Measurements from ENCODE around the gene KRTAP19-7. TPM values are rescaled to one million over a fixed set of nuclear protein-coding genes. Genes with fewer than 3 reads are reported as not detected.

The KRTAP19-7 gene
- total and polyA plus RNA-seq, 10 of the 15 experiments (the other 5 are each of a cell fraction or from before 2014, with no cell fraction given) = not detected

GRCh38 chr21:30518876-30519275 is 42.2 kb downstream of the KRTAP19-7 start (continued):
- TF ChIP-seq EGR1 (IDR thresholded peaks at IDR 0.05; ENCODE audit: borderline replicate concordance in 1 of 2, low read depth in 2 of 2, low read length in 2 of 2) (no peak), CBFB (IDR thresholded peaks at IDR 0.05; ENCODE audit: low read depth) (no peak), ESRRA (IDR thresholded peaks at IDR 0.05; ENCODE audit: low read length) (no peak)

DNA sequence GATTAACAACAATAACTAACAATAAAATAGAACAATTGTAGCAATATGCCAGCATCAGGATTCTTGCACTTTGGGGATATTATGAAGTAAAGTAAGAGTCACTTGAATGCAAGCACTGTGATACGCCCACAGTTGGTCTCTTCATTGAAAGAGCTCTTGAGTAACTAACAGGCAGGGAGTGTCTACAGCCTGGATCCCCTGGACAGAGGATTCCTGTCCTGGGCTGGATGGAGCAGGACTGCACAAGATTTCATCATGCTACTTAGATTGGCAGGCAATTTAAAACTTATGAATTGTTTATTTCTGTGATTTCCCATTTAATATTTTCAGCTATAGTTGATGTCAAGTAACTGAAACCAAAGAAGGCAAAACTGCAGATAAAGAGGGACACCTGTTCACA is 45.4 kb downstream of the KRTAP19-7 start:
- no peak for FAIRE-seq
- ChIA-PET SMC1A (ENCODE audit: uncharacterized antibody, unreplicated experiment) (no interaction called here), CTCF (no interaction called here), RAD21 (ENCODE audit: unreplicated experiment) (no interaction called here), POLR2A (no interaction called here)
- H2AFZ ChIP-seq (ENCODE audit: control insufficient read depth, low read depth, low read length) = no peak overlapping the region
- no peak overlapping the region for H3K27ac ChIP-seq (ENCODE audit: control insufficient read depth, insufficient read depth)
- no peak for ATAC-seq
- no peaks in the 10 kb centered on the region for H3K9me3 ChIP-seq (replicated peaks; ENCODE audit: control insufficient read depth, insufficient read depth, low read length)
- intact Hi-C loops (cut with micrococcal nuclease; ENCODE audit: unreplicated experiment) = no loop called here
- H3K36me3 ChIP-seq (ENCODE audit: control insufficient read depth in 2 of 2, insufficient read depth in 2 of 2, low read length in 1 of 2) = no peaks in the 10 kb centered on the region
- H3K4me2 ChIP-seq (ENCODE audit: control insufficient read depth, insufficient read depth) = no peak overlapping the region
- DNase-seq (ENCODE audit: low read depth, low spot score) = no peak
- no peaks in the 10 kb centered on the region for H3K4me1 ChIP-seq (ENCODE audit: control insufficient read depth, insufficient read depth, low read length)
- no peak for TF ChIP-seq POU2F2 (IDR thresholded peaks at IDR 0.05; ENCODE audit: borderline replicate concordance, low read depth, low read length)
- TF ChIP-seq TCF7 (IDR thresholded peaks at IDR 0.05; ENCODE audit: borderline replicate concordance) = no peak
- TF ChIP-seq KLF5 (IDR thresholded peaks at IDR 0.05; ENCODE audit: partially characterized antibody) = no peak
- TF ChIP-seq, protein P1, sequence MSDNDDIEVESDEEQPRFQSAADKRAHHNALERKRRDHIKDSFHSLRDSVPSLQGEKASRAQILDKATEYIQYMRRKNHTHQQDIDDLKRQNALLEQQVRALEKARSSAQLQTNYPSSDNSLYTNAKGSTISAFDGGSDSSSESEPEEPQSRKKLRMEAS (IDR thresholded peaks at IDR 0.05; ENCODE audit: low read depth, low read length) = no peak
- TF ChIP-seq EZH2 (IDR thresholded peaks at IDR 0.05; ENCODE audit: borderline replicate concordance, control insufficient read depth, low read depth, low read length) = no peak
- no peak for TF ChIP-seq ZZZ3 (IDR thresholded peaks at IDR 0.05; ENCODE audit: control insufficient read depth, insufficient read length, low read depth)
- TF ChIP-seq, protein P2, sequence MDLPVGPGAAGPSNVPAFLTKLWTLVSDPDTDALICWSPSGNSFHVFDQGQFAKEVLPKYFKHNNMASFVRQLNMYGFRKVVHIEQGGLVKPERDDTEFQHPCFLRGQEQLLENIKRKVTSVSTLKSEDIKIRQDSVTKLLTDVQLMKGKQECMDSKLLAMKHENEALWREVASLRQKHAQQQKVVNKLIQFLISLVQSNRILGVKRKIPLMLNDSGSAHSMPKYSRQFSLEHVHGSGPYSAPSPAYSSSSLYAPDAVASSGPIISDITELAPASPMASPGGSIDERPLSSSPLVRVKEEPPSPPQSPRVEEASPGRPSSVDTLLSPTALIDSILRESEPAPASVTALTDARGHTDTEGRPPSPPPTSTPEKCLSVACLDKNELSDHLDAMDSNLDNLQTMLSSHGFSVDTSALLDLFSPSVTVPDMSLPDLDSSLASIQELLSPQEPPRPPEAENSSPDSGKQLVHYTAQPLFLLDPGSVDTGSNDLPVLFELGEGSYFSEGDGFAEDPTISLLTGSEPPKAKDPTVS (IDR thresholded peaks at IDR 0.05; ENCODE audit: low read depth, low read length) = no peak
- TF ChIP-seq CBFB (IDR thresholded peaks at IDR 0.05; ENCODE audit: low read depth) = no peak
- no peak for TF ChIP-seq HDAC6 (IDR thresholded peaks at IDR 0.05; ENCODE audit: unreplicated experiment)
- no peak for TF ChIP-seq SREBF2 (IDR thresholded peaks at IDR 0.05; ENCODE audit: low read length)
- no peak for TF ChIP-seq CHD4 (IDR thresholded peaks at IDR 0.05)
- H3K27me3 ChIP-seq (replicated peaks in 1 of 2; ENCODE audit: control insufficient read depth in 2 of 2, insufficient read depth in 2 of 2, low read length in 1 of 2) = no peaks in the 10 kb centered on the region
- BruUV-seq (replicated peaks) = no TSS peak
- no peaks in the 10 kb centered on the region for H4K20me1 ChIP-seq (ENCODE audit: control insufficient read depth, insufficient read depth)
- in situ Hi-C loops (cut with MboI) = no loop called here
- H3K9ac ChIP-seq (ENCODE audit: control insufficient read depth, insufficient read depth, low read length) = no peak overlapping the region
- H3K79me2 ChIP-seq (ENCODE audit: control insufficient read depth, insufficient read depth, low read length) = no peaks in the 10 kb centered on the region
- WGBS (ENCODE audit: insufficient coverage, insufficient replicate concordance, low lambda C conversion rate, missing lambda C conversion rate) = 0% methylated on average over 1 of the region's 1 CpG
- no peak overlapping the region for H3K4me3 ChIP-seq

Small RNA genes lying within 50 kb of the gene (small RNA-seq; reads per million reads assigned to genes)
- not detected for gene AP000567.1
- not detected for gene KRTAP19-10P
- not detected for gene KRTAP19-11P
- not detected for gene KRTAP22-1
- not detected for gene KRTAP22-2

Other genes starting within 250 kb of the KRTAP19-7 start
Only the 7 nearest of the 26 such genes appear.
- not detected in 2 replicates for gene KRTAP19-6, start 19.4 kb downstream of the KRTAP19-7 start, total RNA-seq (2014; rRNA removed)
- gene KRTAP19-6, start 19.4 kb downstream of the KRTAP19-7 start, total RNA-seq (2014; rRNA removed; fragmentation: Illumina TruSeq; extraction: Trizol) = not detected in 2 replicates
- gene KRTAP19-6, start 19.4 kb downstream of the KRTAP19-7 start, total RNA-seq (2021) = not detected in 2 replicates
- gene KRTAP19-6, start 19.4 kb downstream of the KRTAP19-7 start, polyA plus RNA-seq (2011; rRNA removed) = not detected in 2 replicates
- gene KRTAP19-6, start 19.4 kb downstream of the KRTAP19-7 start, polyA plus RNA-seq (2014; fragmentation: Illumina TruSeq; extraction: Trizol) = not detected in 2 replicates
- gene KRTAP19-6, start 19.4 kb downstream of the KRTAP19-7 start, polyA plus RNA-seq (2014; fragmentation: Nextera tagmentation; extraction: Ambion mirVana) = not detected
- not detected in 2 replicates for gene KRTAP19-6, start 19.4 kb downstream of the KRTAP19-7 start, polyA plus RNA-seq (2014; rRNA removed)
- gene KRTAP19-6, start 19.4 kb downstream of the KRTAP19-7 start, polyA plus RNA-seq (2016; fragmentation: Nextera tagmentation; extraction: Ambion mirVana) = not detected
- not detected in 2 replicates for gene KRTAP22-2, start 29.1 kb upstream of the KRTAP19-7 start, total RNA-seq (2014; rRNA removed)
- gene KRTAP22-2, start 29.1 kb upstream of the KRTAP19-7 start, total RNA-seq (2014; rRNA removed; fragmentation: Illumina TruSeq; extraction: Trizol) = not detected in 2 replicates
- gene KRTAP22-2, start 29.1 kb upstream of the KRTAP19-7 start, total RNA-seq (2021) = not detected in 2 replicates
- not detected in 2 replicates for gene KRTAP22-2, start 29.1 kb upstream of the KRTAP19-7 start, polyA plus RNA-seq (2011; rRNA removed)
- gene KRTAP22-2, start 29.1 kb upstream of the KRTAP19-7 start, polyA plus RNA-seq (2014; fragmentation: Illumina TruSeq; extraction: Trizol) = not detected in 2 replicates
- not detected for gene KRTAP22-2, start 29.1 kb upstream of the KRTAP19-7 start, polyA plus RNA-seq (2014; fragmentation: Nextera tagmentation; extraction: Ambion mirVana)
- not detected in 2 replicates for gene KRTAP22-2, start 29.1 kb upstream of the KRTAP19-7 start, polyA plus RNA-seq (2014; rRNA removed)
- not detected for gene KRTAP22-2, start 29.1 kb upstream of the KRTAP19-7 start, polyA plus RNA-seq (2016; fragmentation: Nextera tagmentation; extraction: Ambion mirVana)
- gene KRTAP6-3, start 31.1 kb upstream of the KRTAP19-7 start, total RNA-seq (2014; rRNA removed) = not detected in 2 replicates
- not detected in 2 replicates for gene KRTAP6-3, start 31.1 kb upstream of the KRTAP19-7 start, total RNA-seq (2014; rRNA removed; fragmentation: Illumina TruSeq; extraction: Trizol)
- not detected in 2 replicates for gene KRTAP6-3, start 31.1 kb upstream of the KRTAP19-7 start, total RNA-seq (2021)
- not detected in 2 replicates for gene KRTAP6-3, start 31.1 kb upstream of the KRTAP19-7 start, polyA plus RNA-seq (2011; rRNA removed)
- not detected in 2 replicates for gene KRTAP6-3, start 31.1 kb upstream of the KRTAP19-7 start, polyA plus RNA-seq (2014; fragmentation: Illumina TruSeq; extraction: Trizol)
- not detected for gene KRTAP6-3, start 31.1 kb upstream of the KRTAP19-7 start, polyA plus RNA-seq (2014; fragmentation: Nextera tagmentation; extraction: Ambion mirVana)
- not detected in 2 replicates for gene KRTAP6-3, start 31.1 kb upstream of the KRTAP19-7 start, polyA plus RNA-seq (2014; rRNA removed)
- not detected for gene KRTAP6-3, start 31.1 kb upstream of the KRTAP19-7 start, polyA plus RNA-seq (2016; fragmentation: Nextera tagmentation; extraction: Ambion mirVana)
- gene KRTAP6-2, start 37.6 kb upstream of the KRTAP19-7 start, total RNA-seq (2014; rRNA removed) = not detected in 2 replicates
- gene KRTAP6-2, start 37.6 kb upstream of the KRTAP19-7 start, total RNA-seq (2014; rRNA removed; fragmentation: Illumina TruSeq; extraction: Trizol) = not detected in 2 replicates
- gene KRTAP6-2, start 37.6 kb upstream of the KRTAP19-7 start, total RNA-seq (2021) = not detected in 2 replicates
- not detected in 2 replicates for gene KRTAP6-2, start 37.6 kb upstream of the KRTAP19-7 start, polyA plus RNA-seq (2011; rRNA removed)
- gene KRTAP6-2, start 37.6 kb upstream of the KRTAP19-7 start, polyA plus RNA-seq (2014; fragmentation: Illumina TruSeq; extraction: Trizol) = not detected in 2 replicates
- not detected for gene KRTAP6-2, start 37.6 kb upstream of the KRTAP19-7 start, polyA plus RNA-seq (2014; fragmentation: Nextera tagmentation; extraction: Ambion mirVana)
- not detected in 2 replicates for gene KRTAP6-2, start 37.6 kb upstream of the KRTAP19-7 start, polyA plus RNA-seq (2014; rRNA removed)
- gene KRTAP6-2, start 37.6 kb upstream of the KRTAP19-7 start, polyA plus RNA-seq (2016; fragmentation: Nextera tagmentation; extraction: Ambion mirVana) = not detected
- gene KRTAP22-1, start 39.8 kb upstream of the KRTAP19-7 start, total RNA-seq (2014; rRNA removed) = not detected in 2 replicates
- gene KRTAP22-1, start 39.8 kb upstream of the KRTAP19-7 start, total RNA-seq (2014; rRNA removed; fragmentation: Illumina TruSeq; extraction: Trizol) = not detected in 2 replicates
- gene KRTAP22-1, start 39.8 kb upstream of the KRTAP19-7 start, total RNA-seq (2021) = not detected in 2 replicates
- not detected in 2 replicates for gene KRTAP22-1, start 39.8 kb upstream of the KRTAP19-7 start, polyA plus RNA-seq (2011; rRNA removed)
- not detected in 2 replicates for gene KRTAP22-1, start 39.8 kb upstream of the KRTAP19-7 start, polyA plus RNA-seq (2014; fragmentation: Illumina TruSeq; extraction: Trizol)
- gene KRTAP22-1, start 39.8 kb upstream of the KRTAP19-7 start, polyA plus RNA-seq (2014; fragmentation: Nextera tagmentation; extraction: Ambion mirVana) = not detected
- not detected in 2 replicates for gene KRTAP22-1, start 39.8 kb upstream of the KRTAP19-7 start, polyA plus RNA-seq (2014; rRNA removed)
- gene KRTAP22-1, start 39.8 kb upstream of the KRTAP19-7 start, polyA plus RNA-seq (2016; fragmentation: Nextera tagmentation; extraction: Ambion mirVana) = not detected
- not detected in 2 replicates for gene KRTAP6-1, start 52.6 kb upstream of the KRTAP19-7 start, total RNA-seq (2014; rRNA removed)
- gene KRTAP6-1, start 52.6 kb upstream of the KRTAP19-7 start, total RNA-seq (2014; rRNA removed; fragmentation: Illumina TruSeq; extraction: Trizol) = not detected in 2 replicates
- not detected in 2 replicates for gene KRTAP6-1, start 52.6 kb upstream of the KRTAP19-7 start, total RNA-seq (2021)
- gene KRTAP6-1, start 52.6 kb upstream of the KRTAP19-7 start, polyA plus RNA-seq (2011; rRNA removed) = 0.16 and 0.35 TPM in 2 replicates
- gene KRTAP6-1, start 52.6 kb upstream of the KRTAP19-7 start, polyA plus RNA-seq (2014; fragmentation: Illumina TruSeq; extraction: Trizol) = not detected in 2 replicates
- not detected for gene KRTAP6-1, start 52.6 kb upstream of the KRTAP19-7 start, polyA plus RNA-seq (2014; fragmentation: Nextera tagmentation; extraction: Ambion mirVana)
- not detected in 2 replicates for gene KRTAP6-1, start 52.6 kb upstream of the KRTAP19-7 start, polyA plus RNA-seq (2014; rRNA removed)
- gene KRTAP6-1, start 52.6 kb upstream of the KRTAP19-7 start, polyA plus RNA-seq (2016; fragmentation: Nextera tagmentation; extraction: Ambion mirVana) = not detected
- not detected in 2 replicates for gene KRTAP20-1, start 55.1 kb upstream of the KRTAP19-7 start, total RNA-seq (2014; rRNA removed)
- not detected in 2 replicates for gene KRTAP20-1, start 55.1 kb upstream of the KRTAP19-7 start, total RNA-seq (2014; rRNA removed; fragmentation: Illumina TruSeq; extraction: Trizol)
- gene KRTAP20-1, start 55.1 kb upstream of the KRTAP19-7 start, total RNA-seq (2021) = not detected in 2 replicates
- gene KRTAP20-1, start 55.1 kb upstream of the KRTAP19-7 start, polyA plus RNA-seq (2011; rRNA removed) = not detected in 2 replicates
- gene KRTAP20-1, start 55.1 kb upstream of the KRTAP19-7 start, polyA plus RNA-seq (2014; fragmentation: Illumina TruSeq; extraction: Trizol) = not detected in 2 replicates
- not detected for gene KRTAP20-1, start 55.1 kb upstream of the KRTAP19-7 start, polyA plus RNA-seq (2014; fragmentation: Nextera tagmentation; extraction: Ambion mirVana)
- gene KRTAP20-1, start 55.1 kb upstream of the KRTAP19-7 start, polyA plus RNA-seq (2014; rRNA removed) = not detected in 2 replicates
- gene KRTAP20-1, start 55.1 kb upstream of the KRTAP19-7 start, polyA plus RNA-seq (2016; fragmentation: Nextera tagmentation; extraction: Ambion mirVana) = not detected

Data from GM12878 (cell line).